DOHH2 (cell line): ENCODE data around the gene RUNDC1.

ENCODE experiments used
- CTCF ChIP-seq: fragments of 200-600 bp; sonication (generic); IDR thresholded peaks from one replicate; pipeline ENCODE4 v1.5.1; 2014; ENCODE audit warnings: antibody characterized with exemption, mild to moderate bottlenecking, low read depth, low read length; ENCODE audit not compliant: poor library complexity, severe bottlenecking
- EZH2phosphoT487 ChIP-seq: fragments of 200-600 bp; sonication (generic); IDR thresholded peaks from 2 replicates; pipeline ENCODE4 v1.6.1; 2017; ENCODE audit warnings: borderline replicate concordance, mild to moderate bottlenecking, antibody characterized with exemption, low read length, moderate library complexity, mixed read lengths

GRCh38 chr17:43020030-43020621, 39.8 kb downstream of the RUNDC1 start:
- TF ChIP-seq CTCF (no peak), EZH2phosphoT487 (no peak)
